HL-60/S4 (cell line): ENCODE results near the gene TBCK.

Experiments used
- in situ Hi-C: fragments of 300-500 bp; cut with MboI; formaldehyde crosslinking; loops from 2 replicates; pipeline ENCODE4 v1.14.3; 2022; ENCODE audit warnings: low sequenced_read_pairs

TBCK gene

DNA sequence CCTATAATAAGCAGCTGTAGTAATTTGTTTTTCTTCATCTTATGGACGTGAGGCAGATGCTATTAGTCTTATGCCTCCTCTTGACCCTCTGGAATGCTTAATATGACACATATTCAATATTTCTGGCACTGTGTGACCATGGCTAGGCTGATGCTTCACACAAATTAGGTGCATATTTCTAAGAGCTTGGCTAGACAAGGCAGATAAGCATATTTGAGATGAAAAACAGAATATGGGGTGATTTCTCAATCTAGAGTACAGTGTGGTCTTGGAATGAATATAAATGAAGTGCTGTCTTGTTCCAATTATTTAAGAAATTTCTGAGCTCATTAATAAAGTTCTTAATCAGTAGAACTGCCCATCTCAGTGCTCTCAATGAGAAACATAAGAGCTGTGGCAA is 264.5 kb downstream of the TBCK start:
- in situ Hi-C loops, result no loop called here

- in situ Hi-C loops, result no loop called here
These were observed 266.5 kb downstream of the TBCK start for GRCh38 chr4:106049490-106049889.

DNA sequence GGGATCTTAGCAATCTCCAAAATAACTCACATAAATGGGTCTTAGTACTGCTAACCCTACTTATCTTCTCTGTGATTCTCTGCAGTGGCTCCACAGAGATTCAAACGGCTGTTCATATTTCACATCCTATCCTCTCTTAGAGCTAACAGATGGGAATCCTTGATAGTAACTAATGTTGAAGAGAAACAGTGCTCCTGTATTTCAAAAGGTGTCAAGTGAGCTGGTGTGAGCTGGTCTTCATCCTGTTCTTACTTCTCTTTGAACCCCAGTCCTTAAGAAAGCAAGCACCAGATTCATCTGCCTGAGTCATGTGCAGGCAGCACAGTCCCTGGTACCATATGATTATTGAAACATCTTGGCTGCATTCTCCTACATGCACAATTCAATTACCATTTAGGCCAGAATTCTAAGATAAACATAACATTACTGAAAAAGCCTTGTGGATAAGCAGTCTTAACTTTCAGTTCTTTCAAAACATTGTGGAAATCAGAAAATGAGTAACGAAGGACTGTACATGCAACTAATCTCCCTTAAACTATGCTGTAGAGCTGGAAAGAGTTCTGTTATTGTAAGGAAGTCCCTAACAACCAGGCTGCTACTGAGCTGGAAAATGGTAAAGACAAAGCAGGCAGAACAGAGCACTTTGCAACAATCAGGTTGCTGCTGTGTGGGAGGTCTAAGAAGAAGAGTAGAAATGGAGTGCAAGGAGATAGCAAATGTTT is 267.6 kb downstream of the TBCK start:
- in situ Hi-C loops, result no loop called here

GRCh38 chr4:106046083-106046482 is 269.9 kb downstream of the TBCK start:
- in situ Hi-C loops, result no loop called here

GRCh38 chr4:106041294-106042002 is 274.6 kb downstream of the TBCK start:
- in situ Hi-C loops, result no loop called here

GRCh38 chr4:106039796-106040195 is 276.2 kb downstream of the TBCK start:
- in situ Hi-C loops, result no loop called here

- in situ Hi-C loops, result no loop called here
These were observed 277.1 kb downstream of the TBCK start for GRCh38 chr4:106038908-106039307.

DNA sequence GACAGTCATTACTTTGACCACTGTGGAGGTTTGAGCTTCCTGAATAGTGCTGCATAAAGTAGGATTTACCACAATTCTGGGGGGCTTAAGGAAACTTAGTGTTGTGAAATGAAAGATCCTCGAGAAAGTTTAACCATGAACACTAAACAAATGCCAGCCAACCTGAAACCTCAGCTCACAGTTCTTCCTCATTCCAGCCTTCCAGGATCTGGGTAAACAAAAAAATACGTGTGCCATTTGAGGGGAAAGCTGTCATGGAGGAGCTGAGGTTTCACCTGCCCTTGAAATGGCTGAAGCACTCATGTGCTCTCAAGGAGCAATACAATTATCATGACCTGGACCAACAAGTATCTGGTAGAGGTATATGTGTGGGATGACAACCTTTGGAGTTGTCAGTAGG is 278.0 kb downstream of the TBCK start:
- in situ Hi-C loops, result no loop called here

DNA sequence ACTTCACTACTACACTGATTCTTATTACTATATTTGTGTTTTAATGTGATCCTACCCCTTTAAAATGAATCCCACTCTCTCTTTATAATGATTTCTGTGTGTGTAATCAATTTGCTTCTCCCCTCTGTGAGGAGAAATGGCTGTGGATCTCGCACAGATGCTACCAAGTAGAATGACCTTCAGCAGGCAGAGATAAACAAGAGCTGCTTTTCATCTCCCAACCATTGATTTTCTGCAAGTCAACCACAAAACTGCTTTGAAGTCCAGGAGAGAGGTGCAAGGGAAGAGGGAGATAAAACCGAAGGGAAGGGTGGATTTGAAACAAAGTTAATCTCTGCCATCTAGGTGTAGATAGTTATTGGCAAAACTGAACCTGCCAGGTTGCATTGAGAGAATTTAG is 279.2 kb downstream of the TBCK start:
- in situ Hi-C loops, result no loop called here

- in situ Hi-C loops, result no loop called here
These were observed 279.7 kb downstream of the TBCK start for GRCh38 chr4:106036334-106036733.

DNA sequence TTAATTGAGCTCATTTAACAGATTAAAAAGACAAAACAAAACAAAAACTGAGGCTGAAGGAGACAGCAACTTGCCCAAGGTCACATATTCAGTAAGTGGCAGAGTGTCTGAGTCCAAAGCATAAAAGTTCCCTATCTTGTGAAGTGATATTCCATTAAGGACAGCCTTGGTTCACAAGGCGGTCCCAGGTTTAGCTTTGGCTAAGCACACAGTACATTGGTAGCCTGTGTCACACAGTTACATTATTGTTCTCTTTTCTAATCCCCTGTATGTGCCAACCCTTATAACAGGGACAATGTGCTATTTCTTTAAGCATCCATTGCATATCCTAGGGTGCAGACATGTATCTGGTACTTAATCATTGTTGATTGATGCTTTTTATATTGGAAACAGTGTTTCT is 280.8 kb downstream of the TBCK start:
- in situ Hi-C loops, result no loop called here

DNA sequence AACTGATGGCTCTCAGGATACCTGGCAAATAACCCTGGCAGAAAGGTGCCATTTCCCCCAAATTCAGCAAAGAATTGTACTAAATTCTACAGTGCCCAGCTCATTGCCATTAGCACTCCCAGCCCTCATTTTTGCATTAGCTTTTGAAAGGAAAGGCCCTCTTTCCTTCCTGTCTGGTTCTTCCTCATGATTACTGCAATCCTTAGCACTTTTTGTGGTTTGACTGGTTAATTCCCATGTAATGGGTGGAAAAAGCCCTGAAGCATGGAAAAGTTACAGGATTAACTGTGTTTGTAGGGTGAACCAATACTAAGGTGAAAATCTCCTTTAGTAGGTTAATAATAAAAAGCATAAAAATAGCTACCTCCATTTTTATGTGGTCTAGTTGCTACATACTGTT is 281.3 kb downstream of the TBCK start:
- in situ Hi-C loops, result no loop called here

DNA sequence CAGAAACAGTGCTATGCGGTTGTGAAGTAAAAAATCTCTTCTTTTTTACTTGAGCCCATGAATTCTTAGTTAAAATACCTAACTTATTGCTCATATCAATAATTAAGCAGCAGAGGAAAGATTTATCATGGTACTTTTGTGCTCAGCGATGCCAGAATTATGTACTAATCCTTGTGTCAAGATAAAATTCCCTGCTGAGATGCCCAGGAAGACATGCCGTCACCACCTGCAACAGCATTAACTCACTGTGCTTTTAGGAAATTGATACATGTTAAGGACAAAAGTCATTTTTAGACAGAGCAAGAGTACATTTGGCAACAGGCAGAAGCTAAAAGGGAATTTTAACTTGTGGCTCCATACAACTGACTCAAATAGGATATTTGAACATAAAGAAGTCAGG is 281.8 kb downstream of the TBCK start:
- in situ Hi-C loops, result no loop called here

GRCh38 chr4:106033469-106033868 is 282.5 kb downstream of the TBCK start:
- in situ Hi-C loops, result no loop called here

GRCh38 chr4:106032851-106033286 is 283.1 kb downstream of the TBCK start:
- in situ Hi-C loops, result no loop called here

GRCh38 chr4:106022454-106022853 is 293.6 kb downstream of the TBCK start:
- in situ Hi-C loops, result no loop called here

DNA sequence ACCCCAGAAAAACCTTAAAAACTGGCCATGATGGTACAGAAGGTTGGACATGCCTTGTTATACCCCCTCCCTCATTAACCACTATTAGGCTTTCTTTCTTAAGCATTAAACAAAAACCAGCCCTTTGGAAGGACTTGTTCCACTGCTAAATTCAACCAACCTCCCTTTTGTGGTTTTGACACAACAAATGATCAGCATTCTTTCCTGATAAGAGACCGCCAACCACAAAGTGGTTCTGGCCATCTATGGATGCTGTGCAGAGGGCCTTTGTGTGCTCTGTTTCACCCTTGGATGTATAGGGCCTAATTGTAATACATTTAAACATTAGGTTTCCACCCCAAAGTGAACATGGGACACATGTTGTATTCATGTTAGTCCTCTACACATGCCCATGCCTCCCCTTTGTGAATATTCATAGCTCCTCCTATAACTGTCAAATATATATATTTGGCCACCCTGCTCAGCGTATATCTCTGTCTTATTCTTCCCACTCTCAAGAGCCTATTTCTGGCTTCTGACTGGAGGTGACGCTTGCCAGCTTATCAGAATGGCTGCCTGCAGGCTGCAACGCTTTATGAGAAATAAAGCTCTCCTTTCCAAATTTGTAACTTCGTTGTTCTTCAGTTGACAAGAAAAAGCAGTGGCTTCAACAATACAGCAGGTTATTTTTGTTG is 294.1 kb downstream of the TBCK start:
- in situ Hi-C loops, result no loop called here

DNA sequence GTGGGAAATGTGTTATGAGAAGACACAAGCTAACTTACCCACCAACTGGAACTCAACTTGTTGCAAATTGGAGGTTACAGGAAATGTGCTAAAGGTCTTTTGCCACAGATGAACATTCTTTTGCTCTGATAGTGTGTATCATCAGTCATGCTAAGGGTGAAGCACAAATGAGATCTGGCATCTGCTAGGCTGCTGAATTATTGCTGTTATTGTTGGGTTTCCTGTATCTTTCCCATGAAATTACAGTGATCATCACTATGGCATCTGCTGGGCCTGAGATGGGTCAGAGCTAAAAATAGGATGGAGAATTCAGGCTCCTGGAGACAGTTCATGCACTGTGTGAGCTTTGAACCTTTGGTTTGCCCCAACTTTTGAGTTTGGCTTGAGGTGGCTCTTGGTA is 296.2 kb downstream of the TBCK start:
- in situ Hi-C loops, result no loop called here

DNA sequence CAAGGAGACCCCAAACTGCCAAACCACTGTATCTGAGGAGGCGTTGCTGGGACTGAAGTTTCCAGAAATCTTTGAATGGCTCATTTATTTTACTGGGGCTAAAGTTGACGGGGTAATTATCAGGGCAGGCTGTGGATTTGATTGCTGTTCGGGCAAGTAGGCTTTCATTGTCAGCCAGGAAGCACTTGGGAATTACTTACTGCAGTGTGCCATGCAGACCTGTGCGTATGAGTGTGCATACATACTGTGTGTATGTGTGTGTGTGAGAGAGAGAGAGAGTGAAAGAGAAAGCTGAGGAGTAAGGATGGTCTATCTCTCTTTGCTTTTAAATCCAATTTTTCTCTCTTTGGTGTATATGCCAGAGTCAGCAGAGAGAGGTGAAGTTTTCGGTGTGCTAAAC is 298.0 kb downstream of the TBCK start:
- in situ Hi-C loops, result no loop called here

GRCh38 chr4:106011387-106011786 is 304.6 kb downstream of the TBCK start:
- in situ Hi-C loops, result no loop called here

DNA sequence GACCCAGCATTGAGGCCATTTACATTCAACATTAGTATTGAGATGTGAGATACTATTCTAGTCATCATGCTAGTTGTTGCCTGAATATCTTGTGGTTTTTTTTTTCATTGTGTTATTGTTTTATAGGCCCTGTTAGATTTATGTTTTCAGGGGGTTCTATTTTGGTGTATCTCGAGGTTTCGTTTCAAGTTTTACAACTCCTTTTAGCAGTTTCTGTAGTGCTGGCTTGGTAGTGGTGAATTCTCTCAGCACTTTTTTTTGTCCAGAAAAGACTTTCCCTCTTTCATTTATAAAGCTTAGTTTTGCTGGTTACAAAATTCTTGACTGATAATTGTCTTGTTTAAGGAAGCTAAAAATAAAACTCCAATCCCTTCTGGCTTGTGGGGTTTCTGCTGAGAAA is 305.2 kb downstream of the TBCK start:
- in situ Hi-C loops, result no loop called here

- in situ Hi-C loops, result no loop called here
These were observed 313.0 kb downstream of the TBCK start for GRCh38 chr4:106002994-106003393.
